T-helper 2 cell (primary cell): ENCODE data around the gene CDHR3.
A peak's percentile ranks its signal among the peaks of the same experiment; 100 is the strongest.

Source experiments
- DNase-seq, 5 experiments: peaks; one replicate each; pipeline versions ENCODE4 v3.0.0 to v3.0.0-alpha.2; 2012 to 2022

Gene CDHR3

DNA sequence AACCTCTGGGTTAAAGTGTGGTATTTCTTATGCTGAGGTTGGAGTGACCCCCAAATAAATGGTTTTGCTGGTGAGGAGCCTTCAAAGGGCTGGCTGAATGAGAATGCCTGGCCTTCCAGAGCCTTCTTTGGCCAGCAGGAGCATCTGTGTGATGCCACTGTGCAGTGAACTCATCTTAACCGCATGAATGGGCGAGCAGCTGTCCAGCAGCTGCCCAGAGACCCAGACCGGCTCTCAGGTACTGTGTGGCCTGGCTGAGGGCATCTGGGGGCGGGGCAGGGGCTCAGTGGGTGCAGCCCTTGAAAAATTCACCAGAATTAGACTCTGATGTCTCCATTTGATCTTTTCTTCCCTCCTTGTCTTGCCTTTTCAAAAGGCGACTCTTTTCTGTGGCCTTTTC lies 90.0 kb downstream of the CDHR3 start:
- no peak for DNase-seq

DNA sequence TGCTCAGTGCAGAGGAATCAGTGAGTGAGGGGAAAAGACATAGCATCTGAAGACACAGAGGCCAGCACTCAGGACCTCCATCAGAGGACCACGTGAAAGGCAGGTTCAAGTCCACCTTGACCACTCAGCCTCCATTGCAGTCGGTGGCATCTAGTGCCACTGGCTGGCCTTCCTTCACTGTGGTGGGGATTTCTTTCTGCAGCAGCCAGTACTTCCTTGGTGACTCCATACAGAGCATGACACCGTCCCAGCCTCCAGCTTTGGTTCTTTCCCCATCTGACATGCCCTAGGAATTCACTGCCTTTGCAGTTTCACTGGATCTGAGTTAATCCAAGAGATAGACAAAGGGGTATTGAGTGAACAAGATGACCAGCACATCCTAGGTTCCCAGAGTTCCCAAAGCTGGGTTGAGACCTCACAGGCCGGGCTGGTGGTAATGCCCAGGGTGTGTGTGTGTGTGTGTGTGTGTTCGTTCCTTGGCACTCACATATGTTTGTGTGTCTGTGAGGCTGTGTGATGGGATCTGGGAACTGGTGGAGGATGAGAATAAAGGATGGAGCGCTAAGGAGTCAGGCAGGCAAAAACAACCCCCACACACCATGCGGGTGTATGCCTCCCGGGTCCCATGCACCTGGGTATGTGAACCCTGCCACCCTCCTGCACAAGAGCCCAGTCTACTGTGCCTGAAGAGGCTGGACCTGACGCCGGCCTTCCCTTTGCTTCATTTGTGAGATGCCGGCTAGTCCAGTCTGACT lies 91.3 kb downstream of the CDHR3 start:
- no peak for DNase-seq

DNA sequence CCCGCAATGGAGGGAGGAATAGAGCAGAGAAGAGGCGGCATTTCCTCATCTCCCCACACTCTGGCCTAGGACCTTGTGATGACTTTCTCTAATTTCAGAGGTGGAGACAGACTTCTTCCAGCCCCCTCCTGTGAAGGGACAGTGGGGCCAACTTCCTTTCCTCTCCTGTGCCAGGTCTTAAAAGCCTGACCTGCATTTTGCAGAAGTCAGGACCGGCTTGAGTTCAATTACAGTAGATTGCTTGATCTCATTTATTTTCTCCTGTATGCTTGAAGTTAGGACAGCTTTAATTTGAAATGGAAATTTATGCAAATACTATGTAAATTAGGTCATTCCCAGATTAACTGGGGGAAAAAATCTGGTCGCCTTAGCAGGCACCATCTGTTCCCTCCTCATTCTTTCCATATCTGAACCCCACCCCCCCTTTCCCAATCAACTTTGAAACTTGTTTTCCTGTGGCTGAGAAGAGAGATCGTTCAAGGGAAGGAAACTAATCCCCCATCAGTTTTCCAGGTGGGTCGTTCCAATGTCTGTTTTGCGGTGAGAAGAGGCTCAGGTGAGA lies 92.0 kb downstream of the CDHR3 start:
- no peak for DNase-seq

DNA sequence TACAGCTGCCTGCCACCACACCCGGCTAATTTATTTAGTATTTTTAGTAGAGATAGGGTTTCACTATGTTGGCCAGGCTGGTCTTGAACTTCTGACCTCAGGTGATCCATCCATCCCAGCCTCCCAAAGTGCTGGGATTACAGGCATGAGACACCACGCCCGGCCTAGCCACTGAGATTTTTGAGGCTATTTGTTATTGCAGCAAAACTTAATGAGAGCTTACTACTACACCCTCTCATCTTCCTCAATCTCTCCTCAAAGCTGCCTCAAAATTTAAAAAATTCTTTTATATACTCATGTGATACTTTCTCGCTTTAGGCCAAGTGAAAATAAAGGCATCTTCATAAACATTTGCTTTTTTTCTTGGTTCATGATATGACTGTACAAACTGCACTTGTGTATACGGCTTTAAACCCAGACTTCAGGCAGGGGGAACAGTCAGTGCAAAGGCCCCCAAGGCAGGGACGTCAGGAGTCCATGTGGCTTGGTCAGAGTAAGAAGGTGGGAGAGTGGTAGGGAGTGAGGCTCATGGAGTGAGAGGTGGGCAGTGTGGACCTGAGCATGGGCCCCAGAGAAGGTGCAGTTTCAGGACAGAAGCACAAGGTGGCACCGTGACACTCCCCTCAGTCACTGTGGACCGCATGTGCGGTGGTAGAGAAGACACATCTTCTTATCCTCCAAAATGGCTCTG lies 93.6 kb downstream of the CDHR3 start:
- peak; percentile 23 to 81 (median 49) for DNase-seq

DNA sequence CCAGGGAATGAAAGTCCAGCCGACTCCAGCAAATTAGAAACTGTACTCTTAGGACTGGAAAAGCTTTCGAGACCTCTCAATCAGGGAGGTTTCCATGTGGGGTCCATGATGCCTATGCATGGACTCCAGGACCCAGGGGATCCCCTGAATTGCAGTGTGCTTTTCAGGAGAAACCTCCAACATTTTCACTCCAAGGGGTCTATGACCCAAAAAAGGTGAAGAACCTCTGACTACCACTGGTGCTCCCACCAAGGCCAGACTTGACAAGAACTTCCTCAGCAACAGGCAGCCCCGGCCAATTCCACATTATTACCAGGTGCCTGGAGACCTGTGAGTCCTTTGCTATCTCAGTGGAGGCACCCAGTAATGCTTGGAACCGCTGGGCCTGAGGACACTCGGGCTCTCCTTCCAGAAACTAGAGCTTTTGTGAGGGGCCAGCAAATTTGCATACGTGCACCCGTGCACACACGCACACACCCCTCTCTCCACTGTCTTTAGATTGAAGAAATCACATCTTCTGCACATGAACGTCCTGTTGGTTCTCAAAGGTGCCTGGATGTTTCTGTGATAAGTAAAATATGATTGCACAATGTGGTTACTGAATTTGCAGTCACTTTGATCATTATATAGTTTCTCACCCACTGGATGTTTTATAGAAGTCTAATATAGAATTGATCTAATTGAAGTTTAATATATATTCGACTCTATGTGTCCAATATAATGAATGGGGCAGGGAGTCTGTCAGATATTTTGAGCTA lies 94.3 kb downstream of the CDHR3 start:
- no peak for DNase-seq

DNA sequence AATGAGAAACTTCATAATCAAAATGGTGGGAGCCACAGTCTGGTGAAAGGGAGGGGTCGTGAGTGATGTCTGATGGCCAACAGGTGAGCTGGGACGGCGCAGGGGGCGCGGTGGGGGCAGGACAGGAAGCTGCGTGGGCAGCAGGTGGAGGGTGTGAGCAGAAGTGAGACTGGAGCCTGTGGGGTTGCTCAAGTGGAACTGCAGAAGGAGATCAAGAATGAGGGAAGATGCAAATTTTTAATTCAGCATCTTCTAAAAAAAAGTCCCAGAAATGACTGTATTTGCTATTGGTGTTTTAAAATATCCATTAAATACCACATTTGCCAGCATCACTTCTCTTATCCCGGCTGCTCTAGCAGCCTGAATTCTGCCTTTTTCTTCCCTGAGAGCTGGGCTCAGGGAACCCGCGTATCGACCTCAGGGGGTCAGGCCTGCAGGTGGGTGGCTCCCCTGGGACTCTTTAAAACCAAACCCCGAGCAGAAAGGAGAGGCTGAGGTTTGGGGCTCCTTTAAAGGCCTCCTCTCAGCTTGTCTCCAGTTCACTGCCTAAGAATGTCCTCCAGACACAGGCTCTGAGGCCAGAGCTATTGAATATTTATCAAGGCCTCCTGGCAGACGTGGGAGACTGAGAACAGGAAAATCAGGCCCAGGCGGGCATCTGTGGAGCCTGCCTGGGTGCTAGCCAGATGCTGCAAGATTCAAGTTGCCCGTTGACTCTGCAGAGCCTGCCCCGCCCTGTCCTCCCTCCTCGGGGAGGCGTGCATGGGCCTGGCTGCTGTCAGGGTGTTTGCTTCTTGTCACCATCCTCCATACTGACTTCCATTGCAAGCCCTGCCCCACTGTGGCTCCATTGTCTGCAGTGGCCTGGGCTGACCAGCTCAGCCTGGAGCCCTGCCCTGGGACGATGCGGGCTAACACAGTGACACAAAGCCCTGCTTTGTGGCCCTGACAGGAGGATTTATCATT lies 95.2 kb downstream of the CDHR3 start:
- peak in 1 of 5 experiments; percentile 49 for DNase-seq

DNA sequence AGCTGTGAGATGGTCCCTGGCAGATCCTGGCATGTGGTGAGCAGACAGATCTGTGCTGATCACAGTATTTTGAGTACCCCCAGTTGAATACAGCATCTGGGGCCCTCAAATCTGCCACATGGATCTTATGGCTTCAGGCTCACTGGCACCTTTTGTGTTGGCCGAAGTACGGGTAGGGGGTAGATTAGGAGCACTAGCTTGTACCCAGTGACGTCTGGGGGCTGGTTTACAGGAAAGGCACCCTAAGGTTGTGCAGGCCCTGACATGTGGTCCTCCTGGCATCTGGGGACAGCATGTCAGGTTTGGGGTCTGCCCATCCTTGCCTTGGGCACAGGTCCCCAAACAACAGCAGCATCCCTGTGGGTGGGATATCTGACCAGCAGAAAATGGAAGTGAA lies 95.9 kb downstream of the CDHR3 start:
- DNase-seq = no peak

DNA sequence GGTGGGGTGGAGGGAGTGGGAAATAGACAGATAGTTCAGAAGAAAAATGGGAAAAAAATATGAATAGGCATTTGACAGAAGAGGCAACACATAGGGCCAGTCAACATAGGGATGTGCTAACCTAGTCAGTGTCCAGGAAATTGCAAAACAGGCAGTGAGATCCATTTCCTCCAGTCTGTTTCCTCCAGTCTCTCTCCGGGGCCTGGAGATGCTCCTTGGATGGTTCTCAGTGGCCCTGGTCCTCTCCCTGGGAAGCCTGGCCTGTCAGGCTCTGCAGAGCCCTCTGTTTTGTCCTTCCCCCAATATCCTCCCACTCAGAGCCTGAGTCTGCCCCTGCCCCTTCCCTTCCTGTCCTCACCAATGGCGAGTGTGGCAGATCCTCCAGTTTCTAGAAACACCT lies 96.5 kb downstream of the CDHR3 start:
- no peak for DNase-seq

DNA sequence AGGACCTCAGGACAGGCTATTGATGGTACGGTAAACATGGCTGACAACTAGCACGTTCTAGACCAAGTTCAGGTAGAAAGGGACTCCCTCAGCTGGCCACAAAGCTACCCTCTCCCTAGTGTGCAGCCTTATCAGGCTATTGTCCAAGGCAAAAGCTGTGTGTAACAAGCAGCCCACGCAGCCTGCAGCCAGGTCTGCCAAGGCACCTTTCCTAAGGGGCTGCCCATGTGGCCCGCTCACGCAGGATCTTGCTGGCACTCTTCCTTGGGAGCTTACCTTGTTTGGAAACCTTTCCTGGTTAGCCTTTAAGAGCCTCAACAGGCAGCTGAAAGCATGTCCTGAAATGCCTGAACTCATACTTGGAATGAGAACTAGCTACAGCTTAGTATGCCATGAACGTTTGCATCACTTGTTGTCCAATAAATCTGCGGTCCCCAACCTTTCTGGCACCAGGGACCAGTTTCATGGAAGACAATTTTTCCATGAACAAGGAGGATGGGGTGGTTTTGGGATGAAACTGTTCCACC lies 97.4 kb downstream of the CDHR3 start:
- DNase-seq = no peak

DNA sequence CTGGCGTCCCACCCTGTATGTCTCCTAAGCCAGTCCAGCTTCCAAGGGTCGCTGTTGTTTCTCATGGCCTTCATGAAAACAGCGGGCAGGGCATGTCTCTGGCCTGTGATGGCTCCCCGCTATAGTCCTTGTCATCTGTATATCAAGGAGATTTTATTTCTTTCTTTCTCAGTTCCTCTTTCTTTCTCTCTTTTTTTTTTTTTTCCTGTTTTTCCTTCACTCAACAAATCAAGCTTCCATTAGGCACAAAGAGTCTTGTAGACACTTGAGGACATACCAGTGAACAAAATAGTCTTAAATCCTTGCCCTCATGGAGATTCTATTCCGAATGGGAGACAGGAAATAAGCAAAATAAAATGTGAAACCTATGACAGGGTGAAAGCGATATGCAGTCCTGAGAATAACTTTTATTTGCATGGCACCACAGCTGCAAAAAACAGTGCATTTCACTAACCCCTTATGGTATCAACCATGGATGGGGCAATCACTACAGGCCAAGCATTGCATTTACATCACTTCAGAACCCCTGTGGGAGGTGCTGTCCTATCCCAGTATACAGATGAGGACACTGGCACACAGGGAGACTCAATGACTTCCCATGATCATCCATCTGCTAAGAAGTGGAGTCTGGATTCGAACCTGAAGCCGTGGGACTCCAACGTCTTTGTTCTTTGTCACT lies 98.4 kb downstream of the CDHR3 start:
- no peak for DNase-seq

DNA sequence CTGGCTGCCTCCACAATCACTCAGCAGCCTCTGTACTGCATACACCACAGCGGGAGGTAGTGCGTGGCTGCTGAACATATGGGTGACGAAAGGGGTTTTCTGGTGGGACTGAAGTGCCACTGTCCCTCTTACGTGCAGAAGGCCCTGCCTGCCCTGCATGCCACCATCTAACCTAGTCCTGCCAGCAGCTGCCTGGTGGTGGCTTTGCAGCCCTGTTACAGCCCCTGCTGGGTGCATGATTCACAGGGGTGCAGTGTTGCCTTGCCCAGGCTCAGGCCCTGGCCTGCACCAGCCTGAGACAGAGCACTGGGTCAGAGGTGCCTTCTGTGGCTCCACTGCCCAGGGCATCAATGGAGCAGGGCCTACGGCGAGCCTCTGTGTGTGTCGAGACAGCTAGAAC lies 98.9 kb downstream of the CDHR3 start:
- DNase-seq = no peak

DNA sequence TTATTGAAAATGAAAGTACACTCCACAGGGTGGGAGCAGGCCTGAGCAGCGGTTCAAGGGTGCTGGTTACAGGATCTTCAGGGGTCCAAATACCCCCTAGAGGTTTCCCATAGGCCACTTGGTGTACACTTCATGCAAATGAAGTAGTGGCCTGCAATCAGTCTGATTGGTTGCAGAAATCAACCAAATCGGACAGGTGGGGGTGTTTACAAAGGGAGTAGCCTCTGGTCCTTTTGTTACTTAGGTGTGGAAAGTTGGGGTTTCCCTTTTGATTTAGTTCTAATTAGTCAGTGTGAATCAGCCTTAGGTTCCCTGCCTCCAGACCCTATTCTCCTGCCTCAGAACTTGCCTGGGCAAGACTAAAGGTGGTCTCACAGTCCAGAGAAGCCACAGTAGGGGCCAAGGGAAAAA lies 99.5 kb downstream of the CDHR3 start:
- DNase-seq = no peak

DNA sequence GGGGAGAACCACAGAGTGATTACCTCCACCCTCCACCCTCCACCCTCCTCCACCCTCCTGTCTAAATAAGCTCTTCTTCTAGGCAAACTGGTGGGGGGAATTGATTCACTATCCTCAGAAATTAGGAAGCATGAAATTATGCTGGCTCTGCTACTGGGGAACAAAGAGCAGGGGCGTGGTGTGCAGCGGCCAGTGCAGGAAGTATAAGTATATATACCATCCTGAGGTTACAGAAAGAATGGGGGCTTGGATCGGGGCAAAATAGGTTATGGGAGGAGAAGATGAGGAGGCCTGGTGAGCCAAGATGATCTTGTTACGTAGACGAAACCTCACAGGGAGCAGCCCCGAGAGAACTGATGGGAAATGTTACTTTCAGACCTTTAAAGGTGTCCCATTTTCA lies 100.0 kb downstream of the CDHR3 start:
- no peak for DNase-seq

DNA sequence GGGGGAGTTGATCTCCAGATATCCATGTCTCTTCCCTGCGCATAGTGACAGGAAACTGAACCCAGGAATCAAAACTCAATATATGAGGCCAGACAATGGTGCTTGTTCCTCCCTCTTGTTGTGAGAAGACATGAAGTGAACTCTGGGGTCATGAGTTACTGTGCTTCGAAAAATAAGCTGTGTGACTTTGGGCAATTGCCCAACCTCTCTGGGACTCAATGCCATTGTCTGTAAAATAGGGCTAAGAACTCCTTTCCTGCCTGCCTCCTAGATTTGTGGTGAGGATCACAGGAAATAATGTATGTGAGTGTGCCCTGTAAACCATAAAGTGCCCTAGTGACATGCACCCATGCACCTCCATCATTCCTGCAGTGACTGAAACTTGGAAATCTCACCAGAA lies 100.6 kb downstream of the CDHR3 start:
- no peak for DNase-seq

DNA sequence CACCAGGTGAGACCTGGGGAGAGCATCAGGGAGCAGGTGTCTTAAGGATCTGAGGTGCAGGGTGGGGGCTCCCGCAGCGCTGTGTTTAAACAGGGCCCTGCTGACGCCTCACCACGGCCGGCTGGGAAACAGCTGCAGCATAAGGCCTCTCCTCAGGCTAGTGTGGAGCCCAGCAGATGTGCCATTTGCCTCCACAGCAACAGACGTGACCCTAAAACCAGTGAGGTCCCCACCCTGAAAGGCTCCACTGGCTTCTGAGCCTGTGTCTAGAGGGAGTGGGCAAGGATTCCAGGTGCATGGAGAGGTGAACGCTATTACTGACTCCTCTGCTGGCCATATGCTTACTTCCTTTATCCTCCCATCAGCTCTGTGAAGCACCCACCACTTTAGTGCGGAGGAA lies 101.3 kb downstream of the CDHR3 start:
- no peak for DNase-seq

DNA sequence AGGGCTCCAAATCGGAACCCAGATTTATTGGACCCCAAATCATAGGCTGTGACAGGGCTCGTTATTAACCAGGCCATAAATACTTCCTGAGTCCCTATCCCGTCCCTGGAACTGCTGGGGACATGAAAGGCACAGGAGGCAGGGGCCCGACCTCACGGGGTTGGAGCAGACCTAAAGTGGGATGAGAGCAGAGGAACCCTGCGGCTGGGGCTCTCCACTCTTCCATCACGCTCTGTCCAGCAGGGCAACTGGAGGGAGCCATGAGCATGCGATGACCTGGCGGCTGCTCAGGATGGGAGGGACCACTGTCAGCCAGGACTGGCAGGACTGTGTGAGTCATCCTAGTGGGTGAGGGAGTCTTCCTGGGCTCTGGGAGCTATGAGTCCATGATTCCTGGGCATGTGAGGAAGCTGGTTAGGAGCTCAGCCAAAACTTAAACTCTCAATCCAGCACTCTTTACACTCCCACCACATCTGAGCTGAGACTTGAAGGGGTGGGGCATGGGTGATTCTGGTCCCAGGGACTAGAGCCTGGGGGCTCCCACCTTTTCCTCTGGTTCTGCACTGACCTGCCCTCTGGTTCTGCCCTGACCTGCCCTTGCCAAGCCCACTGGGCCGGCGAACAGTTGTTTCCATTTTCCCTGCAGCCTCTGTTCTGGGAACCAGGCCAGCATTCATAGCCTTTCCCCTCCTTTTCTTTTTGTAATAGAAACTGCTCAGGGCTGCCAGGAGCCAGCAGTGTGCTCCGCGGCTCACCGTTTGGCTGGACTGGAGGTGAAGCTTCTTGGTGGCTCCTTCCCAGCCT lies 101.9 kb downstream of the CDHR3 start:
- no peak for DNase-seq

DNA sequence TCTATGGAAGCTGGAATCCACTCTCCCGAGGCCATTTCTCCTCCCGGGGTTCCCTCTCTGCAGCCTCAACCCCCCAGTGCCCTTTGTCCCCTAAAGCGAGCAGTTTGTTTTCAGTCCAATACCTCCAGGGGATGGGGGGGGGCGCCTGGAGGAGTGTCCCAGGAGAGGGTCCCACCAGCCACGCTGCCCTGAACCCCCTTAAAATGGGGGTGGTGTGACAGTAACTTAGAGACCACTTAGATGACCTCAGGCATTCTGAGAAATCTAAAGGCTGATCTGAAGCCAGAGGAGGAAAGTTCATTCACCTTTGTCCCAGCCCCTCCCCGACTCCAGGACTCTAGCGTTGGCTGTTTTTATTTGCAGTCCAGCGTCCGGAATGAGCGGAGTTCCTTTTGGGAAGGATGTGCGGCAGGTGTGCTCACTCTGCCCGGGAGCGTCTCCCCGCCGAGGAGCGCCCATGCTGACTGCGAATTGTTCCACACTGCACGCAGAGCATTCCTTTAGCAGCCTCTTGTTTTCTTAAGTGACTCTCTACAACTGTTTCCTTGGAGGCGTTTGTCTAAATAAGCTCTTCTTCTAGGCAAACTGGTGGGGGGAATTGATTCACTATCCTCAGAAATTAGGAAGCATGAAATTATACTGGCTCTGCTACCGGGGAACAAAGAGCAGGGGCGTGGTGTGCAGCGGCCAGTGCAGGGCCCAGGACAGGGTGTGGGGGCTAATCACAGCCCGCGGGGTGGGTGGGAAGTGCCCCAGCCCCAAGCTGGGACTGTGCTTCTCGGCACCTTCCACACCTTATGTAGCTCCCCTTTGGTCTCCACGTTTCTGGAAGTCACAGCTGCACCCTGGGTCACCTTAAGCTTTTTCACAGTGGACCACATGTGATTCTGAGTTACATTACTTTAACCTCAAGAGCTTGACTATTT lies 102.8 kb downstream of the CDHR3 start:
- no peak for DNase-seq

DNA sequence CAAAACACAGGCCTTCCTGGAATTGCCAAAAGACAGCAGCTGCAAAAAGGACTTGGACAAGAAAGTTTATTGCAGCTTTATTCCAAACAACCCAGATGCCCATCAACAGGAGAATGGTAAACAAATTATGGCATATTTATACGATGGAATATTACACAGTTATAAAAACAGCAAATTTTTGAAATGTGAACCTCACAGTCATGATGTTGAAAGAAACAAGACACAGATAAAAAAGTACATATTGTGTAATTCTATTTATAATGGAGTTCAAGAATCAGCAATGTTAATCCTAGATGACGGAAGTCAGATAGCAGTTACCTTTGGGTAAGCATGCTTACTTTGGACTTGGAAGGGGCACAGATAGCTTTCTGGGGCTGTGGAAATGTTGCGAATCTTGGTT lies 104.6 kb downstream of the CDHR3 start:
- DNase-seq = no peak

DNA sequence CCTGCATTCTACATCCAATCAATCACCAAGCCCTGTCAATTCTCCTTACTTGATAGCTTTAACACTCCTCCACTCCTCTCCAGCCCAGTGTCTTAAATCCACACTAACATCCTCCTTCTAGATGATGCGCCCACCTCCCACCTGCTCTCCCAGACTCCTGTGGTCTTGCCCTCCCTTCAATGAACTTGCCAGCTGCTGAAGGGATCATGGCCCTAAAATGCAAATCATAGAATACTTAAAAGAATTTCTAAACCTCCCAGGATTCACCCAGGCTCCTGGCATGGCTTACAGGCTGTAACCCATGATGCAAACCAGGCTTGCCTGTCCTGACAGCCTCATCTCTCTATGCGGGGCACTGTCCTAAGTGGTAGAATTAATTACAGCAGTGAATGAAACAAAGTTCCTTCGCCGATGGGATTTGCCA lies 105.5 kb downstream of the CDHR3 start:
- DNase-seq = no peak
